GM19452 (cell line): ENCODE data around the gene PYGO1.
"Not testable (repeated sequence)": the region's sequence is repeated elsewhere in the genome, so short reads cannot be mapped to it uniquely, and the experiment has no call there.

Source experiments
- ATAC-seq: cut with Tn5 transposase; IDR thresholded peaks from one replicate; pipeline ENCODE4 v1.9.1; 2021; ENCODE audit not compliant: unreplicated experiment

The PYGO1 gene

GRCh38 chr15:55513152-55513551 lies 75.0 kb downstream of the PYGO1 start:
- ATAC-seq: no peak

- no peak for ATAC-seq
Observed at GRCh38 chr15:55507567-55507966, 80.6 kb downstream of the PYGO1 start.

- ATAC-seq: not testable (repeated sequence)
Observed at GRCh38 chr15:55505407-55505806, 82.7 kb downstream of the PYGO1 start.

GRCh38 chr15:55499151-55499550 lies 89.0 kb downstream of the PYGO1 start:
- no peak for ATAC-seq

DNA sequence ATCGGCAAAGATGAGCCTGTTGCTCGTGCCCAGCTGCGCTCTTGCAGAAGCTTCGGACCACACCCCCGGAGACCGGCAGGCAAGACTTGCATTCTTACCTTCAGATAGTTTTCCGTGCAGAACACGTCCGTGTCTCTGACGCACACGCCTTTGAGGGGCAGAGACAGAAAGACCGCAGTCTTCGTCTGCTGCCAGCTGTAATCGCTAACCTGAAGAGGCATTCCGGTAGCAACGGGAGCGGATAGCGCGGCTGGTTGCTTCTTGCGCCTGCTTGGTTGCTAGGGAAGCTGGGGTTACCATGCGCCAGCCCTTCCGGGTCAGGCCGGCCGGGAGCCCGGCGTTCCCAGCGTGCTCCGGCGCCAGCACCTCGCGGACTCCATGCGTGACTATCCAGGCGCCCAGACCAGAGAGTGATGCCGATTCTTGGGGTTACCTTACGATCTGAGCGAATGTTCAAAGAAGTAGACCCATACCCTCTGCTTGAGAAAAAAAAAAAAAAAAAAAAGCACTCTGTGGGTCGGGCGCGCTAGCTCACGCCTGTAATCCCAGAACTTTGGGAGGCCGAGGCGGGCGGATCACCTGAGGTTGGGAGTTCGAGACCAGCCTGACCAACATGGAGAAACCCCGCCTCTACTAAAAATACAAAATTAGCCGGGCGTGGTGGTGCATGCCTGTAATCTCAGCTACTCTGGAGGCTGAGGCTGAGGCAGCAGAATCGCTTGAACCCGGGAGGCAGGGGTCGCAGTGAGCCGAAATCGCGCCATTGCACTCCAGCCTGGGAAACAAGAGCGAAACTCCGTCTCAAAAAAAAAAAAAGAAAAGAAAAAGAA lies 89.8 kb downstream of the PYGO1 start:
- peak; percentile 97 for ATAC-seq

- no peak for ATAC-seq
Observed at GRCh38 chr15:55496716-55497115, 91.4 kb downstream of the PYGO1 start.

DNA sequence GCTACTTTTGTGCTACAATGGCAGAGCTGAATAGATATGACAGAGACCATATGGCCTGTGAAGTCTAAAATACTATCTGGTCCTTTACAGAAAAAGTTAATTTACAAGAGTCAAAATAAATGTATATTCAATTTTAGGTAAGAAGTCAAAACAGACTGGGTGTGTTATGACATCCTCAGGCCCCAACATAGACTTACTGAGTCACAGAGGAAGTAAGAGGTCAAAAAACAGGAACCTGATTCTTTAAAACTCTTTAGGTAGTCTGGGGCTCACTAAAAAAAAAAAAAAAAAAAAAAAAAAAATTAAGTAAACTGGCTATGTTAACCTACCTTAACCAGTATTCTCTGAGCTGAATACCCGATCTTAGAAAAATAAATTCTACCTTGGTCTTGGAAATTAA lies 93.2 kb downstream of the PYGO1 start:
- no peak for ATAC-seq

DNA sequence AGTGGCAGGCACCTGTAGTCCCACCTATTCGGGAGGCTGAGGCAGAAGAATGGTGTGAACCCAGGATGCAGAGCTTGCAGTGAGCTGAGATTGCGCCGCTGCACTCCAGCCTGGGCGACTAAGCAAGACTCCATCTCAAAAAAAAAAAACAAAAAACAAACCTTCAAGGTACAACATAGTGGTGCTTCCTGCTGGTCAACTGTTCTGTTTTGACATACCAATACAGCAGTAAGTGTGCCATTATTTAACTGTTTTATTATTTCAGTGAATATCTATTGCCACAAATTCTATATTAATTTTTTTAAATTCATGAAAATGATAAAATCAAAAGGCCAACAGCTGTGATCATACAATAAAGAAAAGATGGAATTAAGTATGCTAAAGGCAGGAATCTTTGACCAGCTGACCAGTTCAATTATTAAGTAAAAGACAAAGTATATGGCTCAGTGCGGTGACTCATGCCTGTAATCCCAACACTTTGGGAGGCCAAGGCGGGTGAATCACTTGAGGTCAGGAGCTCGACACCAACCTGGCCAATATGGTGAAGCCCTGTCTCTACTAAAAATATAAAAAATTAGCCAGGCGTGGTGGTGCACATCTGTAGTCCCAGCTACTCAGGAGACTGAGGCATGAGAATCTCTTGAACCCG lies 99.1 kb downstream of the PYGO1 start:
- not testable (repeated sequence) for ATAC-seq
